Heart left ventricle (tissue), 13 donors: ENCODE measurements around the gene ARRB1.

Experiments used
- POLR2A ChIP-seq, 2 donors: fragments of 450-650 bp; IDR thresholded peaks; one replicate each; pipeline ENCODE4 v1.6.1; 2017; ENCODE audit warnings: antibody characterized with exemption in 2 of 2, mild to moderate bottlenecking in 2 of 2, moderate library complexity in 2 of 2
- TF ChIP-seq, protein P1 (sequence below), 12 donors: fragments of 200-600 bp; sonication (generic) in 4 of 12; IDR thresholded peaks; one replicate each; pipeline versions ENCODE4 v1.5.0 to v1.8.0; 2018 to 2022; ENCODE audit warnings: antibody characterized with exemption in 12 of 12, mild to moderate bottlenecking in 5 of 12
- donor health status: ischemic (EF 13 %, LVEDD 7.1; RV severe dilation, severe dysfunction).
- donor health status: DM: no; HTN: yes; CAD: no.
- donor health status: DM: no; HTN: no; CAD: no.
- donor health status: ischemic (EF 25% LVEDD 6.9; RV normal size, moderate dysfunction).
- donor health status: ischemic (EF 25% LVEDD 5.7; RV mildly dilated, moderate dysfunction).
- donor health status: ischemic (EF 35%, LVEDD 5.7; RV mildly dilated, moderate dysfunction).
- donor health status: nonischemic (EF 11% LVEDD 7.7; RV severe dilation, severe dysfunction).
- donor health status: DM: yes; HTN: yes; CAD: no.
- donor health status: PGD.
- donor health status: ischemic (EF 29% LVEDD 5.4; RV normal size, mild dysfunction).
- donor health status: nonischemic (EF 23%, LVEDD 6.1; RV moderate dilation, normal function).

- TF ChIP-seq, protein P1, sequence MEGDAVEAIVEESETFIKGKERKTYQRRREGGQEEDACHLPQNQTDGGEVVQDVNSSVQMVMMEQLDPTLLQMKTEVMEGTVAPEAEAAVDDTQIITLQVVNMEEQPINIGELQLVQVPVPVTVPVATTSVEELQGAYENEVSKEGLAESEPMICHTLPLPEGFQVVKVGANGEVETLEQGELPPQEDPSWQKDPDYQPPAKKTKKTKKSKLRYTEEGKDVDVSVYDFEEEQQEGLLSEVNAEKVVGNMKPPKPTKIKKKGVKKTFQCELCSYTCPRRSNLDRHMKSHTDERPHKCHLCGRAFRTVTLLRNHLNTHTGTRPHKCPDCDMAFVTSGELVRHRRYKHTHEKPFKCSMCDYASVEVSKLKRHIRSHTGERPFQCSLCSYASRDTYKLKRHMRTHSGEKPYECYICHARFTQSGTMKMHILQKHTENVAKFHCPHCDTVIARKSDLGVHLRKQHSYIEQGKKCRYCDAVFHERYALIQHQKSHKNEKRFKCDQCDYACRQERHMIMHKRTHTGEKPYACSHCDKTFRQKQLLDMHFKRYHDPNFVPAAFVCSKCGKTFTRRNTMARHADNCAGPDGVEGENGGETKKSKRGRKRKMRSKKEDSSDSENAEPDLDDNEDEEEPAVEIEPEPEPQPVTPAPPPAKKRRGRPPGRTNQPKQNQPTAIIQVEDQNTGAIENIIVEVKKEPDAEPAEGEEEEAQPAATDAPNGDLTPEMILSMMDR (IDR thresholded peaks at IDR 0.05), result no peak
- TF ChIP-seq POLR2A (IDR thresholded peaks at IDR 0.05), result no peak
Observed at GRCh38 chr11:75305993-75306392, 45.5 kb downstream of the ARRB1 start.
